Activated gamma-delta T cell (primary cell): ENCODE results near the gene IRF2BPL.

Experiments
- DNase-seq: peaks from one replicate; lab custom pipeline; 2025; lab: John Stamatoyannopoulos, UW
- total RNA-seq, 2 donors: gene quantifications; one replicate each; lab custom pipeline; 2026; lab: John Stamatoyannopoulos, UW

The IRF2BPL gene
- total RNA-seq, result 45.5 to 50.6 reads per million in 2 donors

DNA sequence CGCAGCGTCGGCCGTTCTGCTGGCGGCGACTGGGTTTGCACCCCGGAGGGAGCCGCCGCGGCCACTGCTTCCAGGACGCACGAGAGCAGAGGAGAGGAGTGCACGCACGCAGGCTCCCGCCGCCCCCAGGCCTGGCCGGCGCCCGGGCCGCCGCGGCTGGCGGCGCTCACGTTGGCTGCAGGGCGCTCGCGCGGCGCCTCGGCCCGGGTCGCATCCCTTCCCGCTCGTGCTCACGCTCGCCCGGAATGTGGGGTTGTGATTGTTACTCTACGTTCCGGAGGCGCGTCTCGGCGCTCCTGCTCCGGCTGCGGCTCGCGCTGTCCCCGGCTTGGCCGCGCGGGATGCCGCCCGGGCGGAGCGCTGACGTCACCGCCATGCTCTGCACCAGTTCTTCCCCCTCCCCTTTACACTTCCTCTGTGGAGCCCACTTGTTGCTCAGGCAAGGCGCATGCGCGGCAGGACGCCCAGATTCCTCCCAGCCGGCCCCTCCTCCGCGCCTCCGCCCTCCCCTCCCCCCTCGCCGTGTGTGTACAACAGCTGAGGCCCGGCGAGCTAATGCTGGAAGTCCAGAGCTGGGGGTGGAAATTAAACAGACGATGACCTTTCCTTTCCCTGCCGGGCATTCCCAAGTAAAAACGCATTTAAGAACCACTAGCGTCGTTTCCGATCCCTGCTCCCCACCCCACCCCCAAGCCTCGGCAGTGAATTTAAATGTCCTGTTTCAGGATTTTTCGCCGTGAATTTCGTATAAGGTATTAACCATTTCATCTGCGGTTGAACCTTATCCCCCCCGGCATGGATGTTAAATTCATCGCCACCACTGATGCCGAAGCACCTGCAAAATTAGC, at the start of gene IRF2BPL:
TSS of gene IRF2BPL (minus strand) at position 325 of the 848 bp plus-strand sequence. CDS start 916 bp downstream, outside the sequence.
- peak; percentile 92 for DNase-seq

DNA sequence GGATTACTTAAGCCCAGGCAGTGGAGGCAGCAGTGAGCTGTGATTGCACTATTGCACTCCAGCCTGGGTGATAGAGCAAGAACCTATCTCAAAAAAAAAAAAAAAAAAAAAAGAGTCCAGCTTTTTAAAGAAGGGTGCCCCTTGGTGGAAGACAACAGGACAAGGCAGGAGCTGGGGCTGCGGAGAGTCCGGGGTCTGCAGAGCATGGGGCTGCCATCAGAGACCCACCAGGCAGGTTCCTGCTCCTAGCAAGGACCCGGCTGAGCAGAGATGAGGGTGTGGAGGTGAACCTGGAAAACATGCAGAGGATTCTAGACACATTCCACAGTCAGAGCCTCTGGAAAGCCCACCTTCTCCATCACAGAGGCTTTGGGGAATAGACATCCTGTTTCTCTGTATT, 48.5 kb upstream of the IRF2BPL start:
- DNase-seq, result no peak

DNA sequence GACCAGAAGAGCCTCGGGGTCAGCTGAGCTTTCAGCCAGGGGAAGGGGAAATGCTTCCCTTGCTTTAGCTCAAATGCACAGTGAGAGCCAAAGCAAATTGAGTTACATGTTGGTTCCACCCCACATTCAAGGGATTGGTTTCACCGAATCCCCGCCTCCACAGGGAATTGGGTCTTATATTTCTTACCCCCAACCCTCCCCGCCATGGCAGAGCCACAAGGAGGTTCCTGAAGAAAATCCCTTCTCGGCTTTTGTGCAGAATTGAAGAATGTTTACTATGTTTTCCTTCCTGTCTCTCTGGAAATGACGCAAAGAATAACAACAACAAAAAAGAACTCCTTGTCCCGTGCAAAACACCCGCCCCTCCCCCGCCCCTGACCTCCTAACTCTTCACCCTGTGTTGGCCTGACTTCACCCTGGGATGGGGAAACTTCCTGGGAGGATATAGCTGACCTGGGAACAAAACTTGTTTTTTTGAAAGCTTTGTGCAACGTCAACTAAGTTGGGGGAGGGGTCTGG, 47.7 kb upstream of the IRF2BPL start:
- DNase-seq, result no peak

DNA sequence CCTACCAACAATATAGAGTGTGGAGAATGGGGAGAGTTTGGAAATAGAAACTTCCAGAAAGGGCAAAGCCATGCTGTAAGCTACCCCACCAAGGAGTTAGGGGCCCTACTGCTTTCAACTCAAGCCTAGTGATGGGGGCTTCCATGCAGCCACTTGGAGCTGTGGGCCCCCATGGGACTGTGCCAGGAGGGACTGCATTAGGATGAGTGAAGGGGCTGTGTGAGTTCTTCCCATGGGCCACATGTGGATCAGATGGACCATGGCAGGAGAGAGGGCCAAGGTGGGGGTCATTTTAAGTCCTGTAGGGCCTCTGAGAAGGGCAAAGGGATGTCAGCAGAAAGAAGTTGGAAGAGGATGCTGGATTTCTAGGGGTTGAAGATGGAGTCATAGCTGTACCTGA, 46.5 kb upstream of the IRF2BPL start:
- DNase-seq, result no peak

DNA sequence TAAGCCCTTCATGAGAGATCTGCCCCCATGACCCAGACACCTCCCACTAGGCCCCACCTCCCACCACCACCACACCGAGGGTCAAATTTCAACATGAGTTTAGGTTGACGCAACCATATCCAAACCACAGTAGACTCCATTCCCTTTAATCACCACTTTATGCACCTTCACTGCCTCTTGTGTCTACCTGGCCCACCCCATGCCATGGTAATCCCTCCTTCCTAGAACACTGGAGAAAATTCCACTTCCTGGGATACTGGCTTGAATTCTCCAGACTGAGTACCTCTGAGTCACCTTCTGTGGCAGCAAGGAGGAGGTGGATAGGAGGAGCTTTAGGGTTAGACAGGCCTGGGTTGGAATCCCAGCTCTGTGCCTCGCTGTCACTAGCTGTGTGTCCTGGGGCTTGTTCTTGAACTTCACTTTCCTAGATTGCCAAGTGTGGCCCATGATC, 43.5 kb upstream of the IRF2BPL start:
- DNase-seq, result no peak

DNA sequence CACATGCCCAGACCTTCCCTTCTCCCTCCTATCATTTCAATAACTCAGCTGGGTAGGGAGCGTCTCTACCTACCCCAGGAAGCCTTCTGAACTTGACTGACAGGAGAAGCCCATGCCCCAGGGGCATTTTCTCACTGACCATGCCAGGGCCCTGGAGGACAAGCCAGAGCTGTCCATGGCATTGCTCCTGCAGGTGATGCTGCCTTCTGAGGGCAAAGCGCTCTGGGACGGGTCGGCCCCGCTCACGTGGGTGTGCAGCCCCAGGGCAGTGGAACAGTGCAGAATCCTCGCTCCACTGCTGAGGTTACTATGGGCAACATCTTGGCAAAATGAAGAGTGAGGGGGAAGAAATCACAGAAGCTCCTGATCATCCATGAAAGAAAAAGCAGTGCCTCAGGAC, 41.0 kb upstream of the IRF2BPL start:
- no peak for DNase-seq

DNA sequence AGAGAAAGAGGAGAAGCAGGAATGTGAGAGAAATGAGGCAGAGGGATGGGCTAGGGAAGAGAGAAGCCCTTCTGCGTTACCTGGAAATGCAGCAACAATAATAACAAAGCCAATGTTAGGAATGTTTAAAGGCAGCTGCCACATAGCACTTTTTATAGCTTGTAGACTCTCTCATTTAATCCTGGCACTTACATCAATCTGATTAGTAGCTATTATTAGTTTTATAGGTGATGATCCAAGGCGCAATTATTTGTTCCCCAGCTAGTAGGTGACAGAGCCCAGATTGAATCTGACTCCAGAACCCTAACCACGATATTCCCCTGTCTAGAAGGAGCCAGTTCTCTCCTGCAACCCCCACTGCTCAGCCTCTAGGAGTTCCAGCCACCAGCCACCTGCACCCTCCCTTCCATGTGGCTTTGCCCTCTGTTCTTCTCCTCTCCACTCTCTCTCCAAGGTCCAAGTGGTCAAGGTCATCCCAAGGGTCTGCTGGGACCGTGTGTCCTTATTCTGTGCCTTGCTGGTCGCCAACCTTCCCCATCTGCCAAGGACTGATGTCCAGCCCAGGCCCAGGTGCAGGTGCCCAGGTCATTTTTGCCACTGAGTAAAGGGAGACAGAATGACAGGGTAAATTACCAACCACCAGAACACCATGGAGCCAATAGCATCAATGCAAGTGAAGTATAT, 40.2 kb upstream of the IRF2BPL start:
- no peak for DNase-seq

DNA sequence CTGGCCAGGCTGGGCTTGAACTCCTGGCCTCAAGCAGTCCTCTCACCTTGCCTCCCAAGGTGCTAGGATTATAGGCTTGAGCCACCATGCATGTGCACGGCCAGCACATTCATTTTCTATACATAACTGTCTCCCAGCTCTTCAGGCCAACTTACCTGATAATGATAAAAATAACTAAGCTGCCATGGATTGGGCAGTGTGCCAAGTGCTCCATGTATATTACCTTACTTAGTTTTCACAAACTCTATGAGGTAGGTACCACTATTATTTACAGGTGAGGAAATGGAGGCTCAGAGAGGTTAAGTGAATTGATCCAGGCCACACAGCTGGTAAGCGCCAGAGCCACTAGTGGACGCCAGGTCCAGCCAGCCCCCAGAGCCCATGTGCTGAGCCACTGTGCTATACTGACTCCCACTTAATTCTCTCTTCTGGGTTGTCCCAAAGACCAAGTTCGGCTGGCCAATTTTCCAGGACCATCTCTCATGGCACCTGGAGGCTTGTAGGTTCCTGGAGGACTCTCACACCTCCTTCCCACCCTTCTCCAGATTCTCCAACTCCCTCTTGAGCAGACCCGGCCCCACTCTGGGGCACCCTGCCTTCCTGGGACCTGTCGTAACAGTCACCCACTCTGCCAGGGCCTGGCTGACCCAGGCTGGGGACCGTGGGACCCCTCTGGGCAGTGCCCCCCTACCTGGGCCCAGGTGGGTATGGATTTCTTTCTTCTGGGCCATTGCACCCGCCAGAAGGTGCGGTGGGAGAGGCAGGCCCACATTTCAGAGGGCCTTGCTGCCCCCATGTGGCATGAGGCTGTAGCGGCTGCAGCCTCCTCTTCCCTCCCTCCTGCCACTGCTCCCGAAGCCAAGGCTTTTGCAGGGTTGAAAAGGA, 39.4 kb upstream of the IRF2BPL start:
- no peak for DNase-seq

DNA sequence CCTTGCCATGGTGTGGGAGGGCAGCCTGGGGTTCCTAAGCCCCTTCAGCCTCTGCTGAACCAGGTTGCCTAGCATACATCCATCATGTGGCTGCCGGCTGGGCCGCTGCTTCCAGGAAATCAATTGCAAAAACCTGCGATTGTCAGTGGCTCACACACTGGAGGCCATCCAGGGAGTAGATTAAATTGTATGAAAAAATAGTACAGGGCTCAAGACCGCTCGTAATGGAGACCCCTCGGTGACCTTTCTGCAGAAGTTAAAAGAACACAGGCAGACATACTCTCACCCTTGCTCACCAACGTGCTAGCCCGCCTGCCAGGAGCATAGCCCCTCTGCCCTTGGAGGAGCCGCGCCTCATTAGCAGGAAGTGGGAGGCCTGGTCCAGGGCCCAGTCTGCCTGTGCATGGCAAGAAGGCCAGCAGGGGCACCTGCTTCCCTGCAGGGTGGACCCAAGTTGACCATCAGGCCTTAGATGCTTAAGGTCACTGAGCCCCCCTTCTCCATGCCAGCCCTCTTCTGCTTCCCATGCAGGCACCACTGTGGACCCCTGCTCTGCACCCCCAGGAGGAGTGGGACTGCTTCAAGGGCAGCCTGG, 38.2 kb upstream of the IRF2BPL start:
- no peak for DNase-seq

DNA sequence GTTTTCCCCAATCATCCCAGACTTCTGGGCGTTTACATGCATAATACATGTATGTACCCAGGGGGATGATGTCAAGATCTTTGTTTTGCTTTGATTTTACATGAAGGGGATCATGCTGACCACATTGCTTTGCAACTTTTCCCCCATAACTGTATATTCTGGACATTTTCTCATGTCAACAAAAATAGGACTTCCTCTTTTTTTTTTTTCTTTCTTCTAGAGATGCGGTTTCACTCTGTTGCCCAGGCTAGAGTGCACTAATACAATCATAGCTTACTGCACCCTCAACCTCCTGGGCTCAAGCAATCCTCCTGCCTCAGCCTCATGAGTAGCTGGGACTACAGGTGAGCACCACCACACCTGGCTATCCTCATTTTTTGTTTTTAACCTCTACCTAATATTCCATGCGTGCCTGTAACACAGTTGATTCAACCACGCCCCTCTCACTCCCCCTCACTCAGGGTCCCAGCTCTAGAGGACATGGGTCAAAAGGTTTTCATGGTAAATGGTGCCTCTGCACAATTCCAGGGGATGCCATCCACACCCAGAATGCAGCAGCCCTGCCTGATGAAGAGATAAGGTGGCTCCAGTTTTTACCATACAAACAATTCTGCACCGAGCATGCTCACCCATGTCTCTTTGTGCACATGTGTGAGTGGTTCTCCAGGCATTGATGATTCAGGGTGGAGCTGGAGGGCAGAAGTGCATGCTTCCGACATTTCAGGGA, 37.5 kb upstream of the IRF2BPL start:
- DNase-seq, result no peak

DNA sequence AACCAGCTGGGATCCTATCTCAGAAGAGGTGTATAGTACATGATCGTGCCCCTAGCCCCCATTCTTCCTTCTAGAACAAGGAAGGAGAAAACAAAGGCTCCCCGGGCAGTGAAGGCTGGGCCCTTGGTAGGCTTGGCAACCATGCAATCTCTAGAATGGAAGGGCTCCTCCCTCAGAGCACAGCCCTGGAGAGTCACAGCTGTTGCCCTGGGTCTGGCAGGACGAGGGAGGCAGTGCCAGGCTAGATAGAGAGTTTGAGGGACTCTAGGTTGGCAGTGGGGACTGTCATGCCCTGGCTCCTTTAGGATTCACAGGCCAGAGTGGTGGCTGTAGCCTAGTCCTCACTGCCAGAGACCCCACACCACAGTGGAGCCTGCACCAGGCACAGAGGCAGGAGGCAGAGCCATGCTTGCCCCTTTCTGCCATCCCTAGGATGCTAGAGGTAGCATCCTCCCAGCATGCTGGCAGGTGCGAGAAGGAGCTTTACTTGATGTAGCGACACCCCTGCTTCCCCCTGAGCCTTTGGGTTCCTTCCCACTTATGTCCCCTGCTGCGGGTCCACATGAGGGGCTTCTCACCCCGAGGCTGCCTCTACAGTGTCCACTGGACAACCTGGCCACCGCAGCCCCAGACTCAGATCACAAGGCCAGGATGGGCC, 36.1 kb upstream of the IRF2BPL start:
- DNase-seq, result no peak

DNA sequence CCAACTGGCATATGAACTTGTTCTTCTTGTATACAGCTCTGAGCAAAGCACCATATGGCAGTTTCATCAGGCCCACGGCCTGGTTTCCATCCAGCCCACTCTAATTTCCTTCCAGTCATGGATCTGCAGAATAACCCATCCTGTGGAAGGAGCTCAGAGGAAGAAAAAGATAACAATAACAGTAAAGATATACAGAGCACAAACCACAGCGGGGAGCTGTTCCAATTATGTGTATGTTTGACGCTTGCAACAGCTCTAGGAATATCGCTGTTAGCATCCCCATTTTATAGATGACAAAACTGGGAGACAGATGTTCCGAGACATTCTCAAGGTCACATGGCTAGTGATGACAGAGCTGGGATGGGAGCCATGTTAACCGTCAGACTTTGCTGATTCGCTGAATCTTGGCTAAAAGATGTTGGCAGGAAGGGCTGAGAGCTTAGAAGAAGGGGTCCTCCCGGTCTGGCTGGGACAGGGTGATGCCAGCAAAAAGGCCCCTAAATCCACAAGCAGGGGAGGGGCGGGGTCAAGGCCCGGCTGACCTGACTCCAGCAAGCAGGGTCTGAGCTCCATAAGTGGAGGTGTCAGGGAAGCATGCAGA, 35.2 kb upstream of the IRF2BPL start:
- no peak for DNase-seq

DNA sequence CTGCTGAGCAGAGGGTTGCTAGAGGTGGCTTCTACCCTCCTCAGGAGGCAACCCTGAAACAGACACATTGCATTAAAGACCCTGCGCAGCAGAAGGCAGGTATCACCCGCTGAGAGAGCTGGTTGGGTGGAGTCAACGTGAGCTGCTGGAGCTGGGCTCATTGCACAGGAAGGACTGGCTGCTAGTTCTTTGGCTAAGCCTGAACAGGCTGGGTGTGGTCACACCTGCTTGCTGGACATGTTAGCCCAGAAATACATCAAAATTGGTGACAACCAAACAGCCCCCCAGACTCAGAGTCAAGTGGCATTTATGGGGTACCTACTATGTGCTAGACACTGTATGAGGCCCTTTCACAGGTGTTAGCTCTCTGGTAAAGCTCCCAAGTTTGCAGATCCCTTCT, 33.8 kb upstream of the IRF2BPL start:
- DNase-seq, result no peak

DNA sequence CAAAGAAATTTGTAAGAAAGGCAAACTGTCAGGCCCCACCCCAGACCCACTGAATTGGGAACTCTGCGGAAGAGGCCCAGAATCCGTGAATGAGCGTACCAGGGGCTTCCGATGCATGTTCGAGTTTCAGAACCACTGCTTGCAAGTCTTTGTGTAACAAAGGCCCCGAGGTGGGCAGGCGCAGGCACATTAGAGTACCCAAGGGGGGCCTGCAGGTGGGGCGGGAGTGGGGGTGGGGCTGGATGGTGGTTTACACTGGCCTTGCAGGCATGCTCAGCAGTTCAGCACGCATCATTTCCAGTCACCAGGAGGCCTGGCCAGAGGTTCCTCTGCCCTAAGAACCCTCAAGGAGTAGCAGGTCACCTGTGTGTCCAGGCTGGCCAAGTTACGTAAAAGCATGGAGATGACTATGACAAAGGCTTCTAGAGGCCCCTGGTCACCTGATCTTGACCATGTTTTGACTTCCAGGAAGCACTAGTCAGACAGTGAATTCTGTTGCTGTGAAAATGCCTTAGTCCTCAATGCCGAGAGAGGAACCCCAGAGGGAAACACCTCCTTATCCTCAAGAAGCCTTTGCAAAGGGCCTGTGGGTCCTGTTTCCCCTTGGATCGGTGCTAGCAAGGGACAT, 33.2 kb upstream of the IRF2BPL start:
- DNase-seq, result no peak

DNA sequence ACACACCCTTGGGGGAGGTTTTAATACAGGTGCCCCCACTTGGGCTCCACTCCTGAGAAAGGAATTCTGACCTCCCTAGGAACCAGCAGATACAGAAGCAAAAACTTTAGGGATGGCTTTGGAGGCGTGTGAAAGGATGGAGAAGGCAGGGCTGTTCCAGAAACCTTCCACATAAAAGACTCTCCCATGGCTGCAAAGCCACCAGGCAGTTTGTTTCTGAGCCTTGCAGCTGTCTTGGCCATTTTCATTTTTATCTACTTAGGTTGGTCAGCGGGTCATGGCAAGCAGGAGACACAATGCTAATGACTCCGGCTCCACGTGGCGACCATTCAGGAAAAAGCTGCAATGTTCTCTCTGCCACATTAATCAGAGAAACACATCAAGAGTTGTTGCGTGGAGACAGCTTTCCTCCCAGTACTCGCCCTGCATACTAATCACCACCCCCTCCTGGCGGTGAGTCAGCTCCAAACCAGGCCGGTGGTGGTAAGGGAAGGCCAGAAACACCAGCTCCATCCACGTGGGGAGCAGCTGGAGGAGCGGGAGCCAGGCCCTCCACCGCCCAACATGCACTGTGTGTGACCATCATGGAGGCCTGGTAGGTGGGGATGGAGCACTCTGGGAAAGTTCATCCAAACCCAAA, 30.9 kb upstream of the IRF2BPL start:
- no peak for DNase-seq

DNA sequence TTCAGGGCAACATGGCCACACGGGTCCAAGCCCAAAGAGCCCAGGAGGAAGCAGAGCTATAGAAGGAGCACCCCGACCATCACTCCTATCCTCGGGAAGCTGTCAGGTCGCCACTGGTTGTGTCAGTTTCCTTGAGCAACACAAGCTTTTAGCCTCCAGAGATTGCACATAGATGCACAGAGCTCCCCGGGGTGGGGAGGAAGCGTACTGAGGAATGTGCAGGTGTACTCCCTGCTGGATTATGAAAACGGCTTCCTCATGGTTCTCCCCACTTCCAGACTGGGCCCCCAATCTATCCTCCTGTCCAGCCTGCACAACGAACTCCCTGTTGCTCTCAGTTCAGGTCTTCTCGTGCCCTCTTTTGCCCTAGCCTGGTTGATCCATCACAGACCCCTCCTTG, 30.3 kb upstream of the IRF2BPL start:
- DNase-seq, result no peak

DNA sequence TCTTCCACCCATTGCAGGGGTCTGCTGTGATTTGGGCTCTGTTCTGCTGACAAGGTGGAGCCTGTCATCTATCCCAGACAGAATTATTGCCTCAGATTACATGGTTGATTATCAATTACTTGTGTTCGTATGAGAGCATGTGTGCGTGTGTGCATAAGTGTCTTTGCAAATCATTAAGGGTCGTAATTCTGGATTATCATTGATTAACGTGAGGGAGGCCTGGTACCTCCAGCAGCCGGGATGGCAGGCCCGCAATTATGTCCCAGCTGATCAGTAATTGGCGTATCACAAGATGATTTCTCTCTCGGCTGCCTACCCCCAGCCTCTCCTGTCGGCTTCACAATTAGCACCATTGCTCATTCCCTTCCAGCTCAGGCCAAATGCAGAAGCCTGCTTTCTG, 29.6 kb upstream of the IRF2BPL start:
- no peak for DNase-seq

DNA sequence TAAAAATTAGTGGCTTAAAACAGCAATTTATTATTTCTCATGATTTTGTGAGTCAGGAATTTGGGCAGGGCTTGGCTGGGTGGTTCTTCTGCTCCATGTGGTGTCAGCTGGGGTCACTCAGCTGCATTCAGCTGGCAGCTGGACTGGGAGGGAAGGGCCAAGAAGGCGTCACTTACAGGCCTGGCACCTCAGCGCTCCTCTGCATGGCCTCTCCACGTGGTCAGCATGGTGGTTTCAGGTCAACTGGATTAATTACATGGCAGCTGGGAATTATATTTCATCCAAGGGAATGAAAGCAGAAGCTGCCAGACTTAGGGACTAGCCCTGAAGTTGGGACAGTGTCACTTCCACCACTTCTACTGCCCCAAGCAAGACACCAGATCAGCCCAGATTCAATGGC, 27.5 kb upstream of the IRF2BPL start:
- DNase-seq, result no peak

DNA sequence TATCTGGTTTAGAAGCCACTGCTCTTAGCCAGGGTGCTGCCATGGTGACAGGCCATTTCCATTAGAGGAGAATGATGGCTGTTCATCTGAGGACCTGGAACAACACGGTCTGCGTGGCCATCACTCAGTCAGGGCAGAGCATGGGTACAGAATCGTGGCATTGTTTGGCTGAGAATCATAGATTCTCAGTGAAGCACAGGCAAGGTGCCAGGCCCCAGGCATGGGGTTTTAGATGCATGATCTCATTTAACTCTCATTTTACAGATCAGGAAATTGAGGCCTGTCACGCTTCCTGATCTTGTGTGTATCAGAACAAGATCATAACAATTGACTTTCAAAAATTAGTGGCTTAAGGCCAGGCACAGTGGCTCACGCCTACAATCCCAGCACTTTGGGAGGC, 26.8 kb upstream of the IRF2BPL start:
- DNase-seq, result no peak
